Keratinocyte (primary cell): ENCODE results near the gene HDGFL1.

Experiments
- CTCF ChIP-seq, 3 experiments: IDR thresholded peaks in 1 of 3; conservative IDR thresholded peaks in 1 of 3; optimal IDR thresholded peaks in 1 of 3; 2 replicates in 2 of 3; 3 replicates in 1 of 3; pipeline versions ENCODE3 to v1.5.1; 2011; ENCODE audit warnings: low read length in 3 of 3, mild to moderate bottlenecking in 3 of 3, moderate library complexity in 2 of 3, control low read depth in 1 of 3, inconsistent platforms in 1 of 3; ENCODE audit not compliant: insufficient read depth in 2 of 3; ENCODE audit errors: extremely low read depth in 1 of 3
- EZH2 ChIP-seq: IDR thresholded peaks from one replicate; pipeline ENCODE4 v1.6.1; 2012; ENCODE audit warnings: inconsistent platforms, mild to moderate bottlenecking, low read length, moderate library complexity

- TF ChIP-seq CTCF (optimal IDR thresholded peaks at IDR 0.05 in 1 of 3, IDR thresholded peaks at IDR 0.05 in 1 of 3, conservative IDR thresholded peaks at IDR 0.05 in 1 of 3; ENCODE audit: extremely low read depth in 1 of 3, insufficient read depth in 2 of 3, low read length in 3 of 3) (no peak), EZH2 (no peak)
Observed at GRCh38 chr6:22544476-22544875, 24.9 kb upstream of the HDGFL1 start.
